AG08395 (cell line): ENCODE data around the gene FIS1.
"Not testable (repeated sequence)": the region's sequence is repeated elsewhere in the genome, so short reads cannot be mapped to it uniquely, and the experiment has no call there.

ENCODE experiments used
- DNase-seq: peaks from one replicate; pipeline ENCODE4 v3.0.0; 2012; ENCODE audit warnings: mixed read lengths, low spot score

Gene FIS1

DNA sequence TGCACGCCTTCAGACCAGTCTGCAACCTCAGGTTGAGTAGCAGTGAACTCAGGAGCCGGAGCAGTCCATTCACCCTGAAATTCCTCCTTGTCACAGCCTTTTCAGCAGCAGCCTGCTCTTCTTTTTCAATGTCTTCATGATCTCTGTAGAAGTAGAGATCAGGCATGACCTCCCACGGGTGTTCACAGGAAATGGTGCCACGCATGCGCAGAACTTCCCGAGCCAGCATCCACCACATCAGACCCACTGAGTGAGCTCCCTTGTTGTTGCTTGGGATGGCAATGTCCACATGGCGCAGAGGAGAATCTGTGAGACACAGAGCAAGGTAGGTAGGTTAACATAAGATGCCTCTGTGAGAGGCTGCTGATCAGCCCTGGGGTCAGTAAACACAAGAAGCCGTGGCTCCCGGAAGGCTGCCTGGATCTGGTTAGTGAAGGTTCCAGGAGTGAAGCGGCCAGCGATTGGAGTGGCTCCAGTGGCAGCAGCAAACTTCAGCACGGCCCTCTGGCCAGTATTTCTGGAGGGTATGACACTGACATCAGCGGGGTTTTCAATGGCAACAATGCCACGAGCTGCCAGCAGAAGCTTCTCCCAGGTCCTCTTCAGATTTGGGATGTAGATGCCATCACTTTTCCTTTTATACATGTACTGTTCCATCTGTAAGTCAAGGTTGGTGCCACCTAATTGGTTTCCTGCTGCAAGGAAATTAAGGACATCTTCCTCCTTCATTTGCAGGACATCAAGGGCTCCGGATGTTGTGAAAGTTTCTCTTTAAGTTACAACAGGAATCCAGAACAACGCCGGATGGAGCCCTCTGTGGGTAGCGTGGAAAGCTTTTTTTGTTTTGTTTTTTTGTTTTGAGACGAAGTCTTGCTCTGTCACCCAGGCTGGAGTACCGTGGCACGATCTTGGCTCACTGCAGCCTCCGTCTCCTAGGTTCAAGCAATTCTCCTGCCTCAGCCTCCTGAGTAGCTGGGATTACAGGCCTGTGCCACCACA, 40.8 kb downstream of the FIS1 start:
- not testable (repeated sequence) for DNase-seq

DNA sequence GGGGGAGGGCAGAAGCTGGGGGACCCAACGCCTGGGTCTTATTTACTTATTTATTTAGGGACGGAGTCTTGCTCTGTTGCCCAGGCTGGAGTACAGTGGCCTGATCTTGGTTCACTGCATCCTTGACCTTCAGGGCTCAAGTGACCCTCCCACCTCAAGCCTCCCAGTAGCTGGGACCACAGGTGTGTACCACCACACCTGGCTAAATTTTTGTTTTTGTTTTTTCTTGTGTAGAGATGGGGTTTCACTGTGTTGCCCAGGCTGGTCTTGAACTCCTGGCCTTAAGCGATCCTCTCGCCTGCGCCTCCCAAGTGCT, 42.3 kb downstream of the FIS1 start:
- DNase-seq: no peak

DNA sequence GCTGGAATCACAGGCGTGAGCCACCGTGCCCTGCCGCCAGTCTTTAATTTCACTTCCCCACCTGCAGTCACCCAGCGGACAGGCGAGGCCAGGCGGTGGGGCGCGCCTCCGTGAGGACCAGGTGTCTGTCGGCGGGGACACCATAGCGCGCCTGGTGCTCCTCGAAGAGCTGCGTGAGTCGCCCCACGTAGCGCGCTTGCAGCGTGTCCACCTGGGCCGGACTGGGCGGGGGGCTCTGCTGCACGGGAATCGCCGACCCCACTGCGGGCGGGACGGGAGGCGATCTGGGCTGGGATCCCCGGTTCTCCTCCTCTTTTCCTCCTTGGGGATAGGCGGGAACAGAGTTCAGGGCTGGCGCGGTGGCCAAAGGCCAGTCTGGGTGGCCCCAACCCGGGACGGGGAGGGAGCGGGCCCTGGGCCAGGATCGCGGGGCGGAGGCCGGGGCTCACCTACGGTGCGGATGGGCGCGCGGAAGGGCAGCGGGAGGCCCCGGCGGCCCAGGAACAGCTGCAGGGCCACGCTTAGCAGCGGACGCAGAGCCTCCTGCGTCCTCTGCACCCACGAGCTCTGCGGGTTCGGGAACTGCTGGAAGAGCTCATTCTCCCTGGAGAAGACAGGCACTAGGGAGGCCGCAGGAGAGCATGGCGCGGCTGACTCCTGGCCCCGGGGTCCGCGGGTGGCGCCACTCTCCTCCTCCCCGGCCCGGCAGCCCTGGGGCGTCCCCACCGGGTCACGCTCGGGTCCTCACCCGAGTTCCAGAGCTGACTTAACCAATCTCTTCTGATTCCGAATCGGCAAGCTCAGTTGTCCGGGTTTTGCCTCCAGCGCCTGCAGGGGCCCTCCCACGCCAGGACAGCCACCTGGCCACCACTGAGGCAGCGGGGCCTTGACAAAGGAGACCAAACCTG, 42.9 kb downstream of the FIS1 start:
- no peak for DNase-seq

DNA sequence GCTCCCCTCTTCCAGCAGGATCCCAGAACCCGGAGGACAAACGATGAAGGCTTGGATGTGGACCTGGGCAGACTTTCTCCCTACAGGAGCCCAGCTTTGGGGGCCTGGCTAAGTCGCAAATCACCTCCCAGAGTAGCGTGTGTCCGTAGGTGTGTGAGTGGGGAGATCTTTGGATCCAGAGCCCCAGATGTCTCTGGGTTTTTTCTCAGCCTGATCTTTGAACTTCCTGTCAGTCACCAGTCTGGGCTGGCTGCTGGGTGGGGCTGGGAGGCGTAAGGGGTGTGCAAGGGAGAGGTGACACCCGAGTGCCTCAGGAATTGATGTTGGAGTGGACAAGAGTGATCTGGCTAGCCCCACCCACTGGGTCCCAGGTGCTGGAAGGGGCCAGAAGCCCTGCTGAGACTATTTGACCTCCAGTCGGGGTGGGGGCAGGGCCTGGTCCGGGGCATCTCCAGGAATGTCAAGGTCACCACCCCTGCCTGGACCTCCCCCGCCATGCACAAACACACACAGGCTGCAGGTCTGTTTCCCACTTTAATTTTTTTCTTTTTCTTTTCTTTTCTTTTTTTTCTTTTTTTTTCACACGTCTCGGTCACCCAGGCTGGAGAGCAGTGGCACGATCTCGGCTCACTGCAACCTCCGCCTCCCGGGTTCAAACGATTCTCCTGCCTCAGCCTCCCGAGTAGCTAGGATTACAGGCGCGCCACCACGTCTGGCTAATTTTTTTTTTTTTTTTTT, 43.9 kb downstream of the FIS1 start, which contains the start of gene MOGAT3:
MOGAT3 (minus strand) TSS at position 175 of the 738 bp plus-strand sequence. CDS start 182 bp downstream, outside the sequence.
- DNase-seq: no peak

DNA sequence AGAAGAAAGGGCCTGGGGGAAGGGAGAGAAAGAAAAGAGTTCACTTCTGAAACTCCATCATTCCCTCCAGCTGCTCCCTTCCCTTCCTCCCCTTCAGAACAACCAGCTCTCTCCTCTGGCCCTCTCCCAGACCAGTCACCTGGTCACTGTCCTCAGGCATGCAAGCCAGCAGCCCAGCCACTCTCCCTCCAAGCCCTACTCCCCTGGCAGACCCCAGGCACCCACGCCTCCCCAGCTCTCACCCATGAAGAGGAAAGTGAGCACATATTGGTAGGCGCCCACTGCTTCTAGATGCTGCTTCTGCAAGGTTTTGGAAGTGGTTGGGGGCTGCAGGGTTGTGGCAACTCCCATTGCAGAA, 44.4 kb downstream of the FIS1 start:
- DNase-seq: no peak

DNA sequence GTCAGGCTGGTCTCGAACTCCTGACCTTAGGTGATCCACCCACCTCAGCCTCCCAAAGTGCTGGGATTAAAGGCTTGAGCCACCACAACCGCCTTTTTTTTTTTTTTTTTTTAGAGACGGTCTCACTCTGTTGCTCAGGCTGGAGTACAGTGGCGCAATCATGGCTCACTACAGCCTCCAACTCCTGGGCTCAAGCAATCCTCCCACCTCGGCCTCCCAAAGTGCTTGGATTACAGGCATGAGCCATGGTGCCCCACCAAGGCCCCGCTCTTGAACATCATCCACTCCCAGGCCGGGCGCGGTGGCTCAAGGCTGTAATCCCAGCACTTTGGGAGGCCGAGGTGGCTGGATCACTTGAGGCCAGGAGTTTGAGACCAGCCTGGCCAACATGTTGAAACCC, 45.4 kb downstream of the FIS1 start:
- not testable (repeated sequence) for DNase-seq

DNA sequence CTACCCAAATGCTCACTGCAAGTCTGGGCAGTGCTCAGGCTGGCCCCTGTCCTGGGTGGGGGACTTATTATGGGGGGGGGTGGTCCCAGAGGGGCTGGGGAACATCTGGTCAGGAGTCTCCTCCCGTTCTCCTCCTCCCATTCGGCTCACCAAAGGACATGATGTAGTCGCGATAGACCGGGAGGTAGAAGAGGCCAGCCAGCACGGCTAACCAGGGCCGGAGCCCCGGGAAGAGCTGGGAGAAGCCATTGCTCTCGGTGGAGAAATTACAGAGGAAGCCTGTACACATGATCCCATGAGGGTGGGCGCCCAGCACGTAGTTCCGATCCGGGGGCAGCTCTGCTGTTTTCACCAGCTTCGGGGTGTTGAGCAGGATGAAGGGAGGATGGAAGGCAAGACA, 46.4 kb downstream of the FIS1 start:
- no peak for DNase-seq

DNA sequence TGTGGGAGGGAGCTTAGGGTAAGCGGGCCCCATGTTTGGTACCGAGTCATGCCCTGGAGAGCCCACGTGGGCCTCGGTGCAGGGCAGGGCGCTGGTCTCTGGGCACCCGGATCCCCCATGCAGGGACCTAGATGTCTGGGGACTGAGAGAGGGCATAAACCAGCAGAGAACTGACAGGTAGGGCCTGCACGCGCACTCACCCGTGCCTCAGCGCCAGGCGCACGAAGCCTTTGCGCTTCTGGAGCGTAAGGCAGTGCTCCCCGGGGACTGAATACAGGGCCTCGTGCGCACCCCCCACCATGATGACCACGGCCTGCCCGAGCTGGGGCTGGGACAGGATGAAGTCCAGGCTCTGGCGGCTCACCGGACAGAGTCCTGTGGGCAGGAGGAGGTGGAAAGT, 46.9 kb downstream of the FIS1 start:
- DNase-seq: no peak

DNA sequence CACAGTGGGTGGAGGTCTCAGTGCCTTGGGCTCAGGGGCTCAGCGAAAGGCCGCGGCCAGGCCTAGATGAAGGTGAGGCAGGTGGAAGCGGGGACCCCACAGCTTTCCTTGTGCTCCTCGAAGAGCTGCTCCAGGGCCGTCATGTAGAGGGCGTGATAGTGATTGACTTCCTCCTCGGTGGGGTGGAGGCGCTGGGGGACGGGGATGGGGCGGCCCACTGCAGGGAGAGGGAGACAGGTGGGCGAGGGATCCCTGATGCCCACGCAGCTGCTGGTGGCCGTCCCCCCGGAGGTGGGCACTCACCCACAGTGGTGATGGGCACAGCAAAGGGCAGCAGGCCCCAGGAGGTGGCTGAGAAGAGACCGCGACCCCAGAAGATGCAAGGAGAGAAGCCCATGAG, 49.0 kb downstream of the FIS1 start:
- DNase-seq: no peak
